C1 segment of cervical spinal cord (tissue), 14 donors: ENCODE results near the gene SPO11.

Experiments used
- DNase-seq, 14 donors: peaks; one replicate each; lab custom pipeline; 2025; lab: John Stamatoyannopoulos, UW

Gene SPO11

GRCh38 chr20:57375652-57376230 is 46.1 kb downstream of the SPO11 start:
- no peak for DNase-seq

GRCh38 chr20:57377350-57377749 is 47.7 kb downstream of the SPO11 start:
- no peak for DNase-seq

DNA sequence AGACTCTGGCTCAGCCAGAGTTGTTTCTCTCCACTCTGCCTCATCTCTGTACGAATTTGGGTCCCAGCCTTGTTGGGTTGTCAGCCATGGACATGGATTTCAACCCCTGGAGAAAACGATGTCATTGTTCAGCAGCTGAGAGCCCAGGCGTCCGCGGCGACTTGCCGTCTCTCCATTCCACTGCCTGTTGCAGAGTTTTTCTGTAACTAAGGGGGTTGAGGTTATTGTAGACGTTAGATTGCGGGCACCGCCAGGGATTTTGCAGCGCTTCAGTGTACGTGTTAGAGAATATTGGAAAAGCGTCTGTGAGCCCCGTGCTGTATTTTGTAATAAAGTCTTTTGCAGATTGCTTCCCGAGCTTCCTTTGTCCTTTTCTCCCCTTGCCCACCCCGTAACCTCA is 48.5 kb downstream of the SPO11 start:
- DNase-seq: no peak

- no peak for DNase-seq
These were observed 49.2 kb downstream of the SPO11 start for GRCh38 chr20:57378646-57379262.

DNA sequence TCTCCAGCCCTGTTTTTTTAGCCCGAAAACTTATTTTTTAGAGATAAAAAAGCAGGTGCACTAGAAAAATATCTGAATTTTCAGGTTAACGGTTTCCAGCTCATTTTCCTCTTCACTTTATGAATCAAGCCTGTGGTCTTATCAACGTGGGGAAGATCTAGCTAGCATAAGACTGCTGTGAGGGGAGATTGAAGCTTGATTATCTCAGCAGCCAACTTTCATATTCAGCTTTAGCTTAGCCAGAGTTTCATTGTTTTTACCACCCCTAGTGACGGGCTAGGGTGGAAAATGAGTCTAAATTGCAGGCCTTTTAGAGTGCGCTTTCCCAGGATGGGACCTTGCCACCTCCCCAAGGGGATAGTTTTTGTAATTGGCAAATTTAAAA is 49.7 kb downstream of the SPO11 start:
- no peak for DNase-seq

- peak in 1 of 14 donors; percentile 78 for DNase-seq
These were observed 50.6 kb downstream of the SPO11 start for GRCh38 chr20:57380081-57380750.

DNA sequence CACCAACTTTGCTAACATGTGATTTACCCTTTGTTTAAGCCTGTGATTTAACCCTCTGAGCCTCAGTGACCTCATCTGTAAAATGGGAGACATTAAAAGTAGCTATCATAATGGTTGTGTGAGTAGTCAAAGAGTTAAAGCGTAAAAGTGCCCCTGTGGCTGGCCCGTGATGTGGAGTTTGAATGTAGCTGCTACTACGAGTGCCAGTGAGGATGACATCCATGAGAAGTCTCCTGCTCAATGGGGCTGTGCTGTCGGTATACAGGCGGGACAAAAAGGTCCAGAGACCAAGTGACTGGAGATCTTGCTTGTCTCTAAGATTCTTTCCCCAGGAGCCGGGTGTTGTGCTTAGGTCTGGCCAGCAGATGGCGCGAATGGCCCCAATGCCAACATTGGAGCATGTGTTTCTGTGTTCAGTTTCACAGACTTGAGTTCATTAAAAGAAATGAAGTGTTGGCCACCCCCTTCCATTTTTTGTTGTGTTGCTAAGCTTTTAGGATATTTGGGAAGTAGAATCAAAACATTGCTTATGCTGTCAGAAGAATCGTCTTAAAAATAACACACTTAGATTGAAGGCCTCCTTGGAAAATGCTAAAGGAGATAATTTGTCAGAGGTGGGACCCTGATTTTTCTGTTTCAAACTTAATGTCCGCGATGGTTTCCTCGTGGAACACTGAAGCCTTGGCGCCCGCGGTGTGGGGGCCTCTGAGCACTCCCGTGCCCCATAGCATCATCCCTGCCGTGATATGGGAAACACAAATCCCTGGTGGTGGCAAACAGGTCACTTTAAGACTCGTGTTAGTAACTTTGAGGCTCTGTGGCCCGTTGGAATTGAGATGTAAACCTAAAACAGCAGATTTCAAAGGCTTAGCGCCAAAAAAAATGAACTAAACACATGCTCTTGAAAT is 52.2 kb downstream of the SPO11 start:
- peak in 11 of 14 donors; percentile 29 to 78 (median 64) for DNase-seq

DNA sequence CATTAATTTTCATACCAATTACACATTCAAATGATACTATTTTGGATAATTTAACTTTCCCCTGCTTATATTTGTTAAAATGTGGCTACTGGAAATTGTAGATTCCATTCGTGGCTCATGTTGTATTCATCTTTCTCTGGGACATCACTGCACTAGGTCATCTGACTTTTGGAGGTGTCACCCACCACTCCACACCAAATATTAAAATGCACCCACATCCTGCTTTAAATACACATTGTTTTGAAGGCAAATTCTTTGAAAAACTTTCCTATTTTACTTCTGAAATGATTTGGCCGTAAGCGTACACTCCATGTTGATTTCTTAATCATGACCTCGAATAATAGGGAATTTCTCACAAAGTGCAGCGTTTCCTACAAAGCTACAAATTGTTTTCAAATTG is 52.9 kb downstream of the SPO11 start:
- no peak for DNase-seq

DNA sequence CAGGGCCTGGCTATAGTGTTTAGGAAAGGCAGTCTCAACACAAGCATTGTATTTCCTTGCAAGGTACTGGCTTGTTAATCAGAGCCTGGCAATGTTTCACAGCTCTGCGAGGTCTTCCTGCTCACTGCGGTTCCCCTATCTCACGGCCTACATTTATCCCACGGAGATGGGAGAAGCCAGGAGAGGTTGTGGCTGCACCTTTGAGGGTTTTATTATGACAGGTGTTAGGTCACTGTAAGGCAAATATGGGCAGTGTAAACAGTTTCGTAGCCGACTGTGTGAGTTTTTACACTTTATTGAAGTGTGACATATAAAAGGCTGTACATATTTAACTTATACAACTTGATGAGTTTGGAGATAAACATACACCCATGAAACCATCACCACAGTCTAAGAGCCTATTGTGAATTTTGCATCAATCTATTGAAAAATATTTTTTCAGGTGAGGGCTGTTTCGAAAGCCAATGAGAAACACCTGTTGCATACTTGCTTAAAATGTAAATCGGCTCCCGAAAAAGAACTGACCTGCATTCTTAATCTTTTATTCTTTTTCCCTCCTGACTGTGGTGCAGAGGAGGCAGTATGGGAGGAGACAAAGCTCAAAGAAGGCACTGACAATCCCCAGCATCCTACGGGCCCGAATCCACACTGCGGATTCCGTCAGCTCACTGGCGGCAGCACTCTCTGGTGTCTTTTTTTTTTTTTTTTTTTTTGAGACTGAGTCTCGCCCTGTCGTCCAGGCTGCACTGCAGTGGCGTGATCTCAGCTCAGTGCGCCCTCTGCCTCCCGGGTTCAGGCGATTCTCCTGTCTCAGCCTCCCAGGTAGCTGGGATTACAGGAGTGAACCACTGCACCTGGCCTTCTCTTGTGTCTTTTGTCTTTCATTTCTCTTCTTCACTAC is 54.1 kb downstream of the SPO11 start:
- DNase-seq: no peak

DNA sequence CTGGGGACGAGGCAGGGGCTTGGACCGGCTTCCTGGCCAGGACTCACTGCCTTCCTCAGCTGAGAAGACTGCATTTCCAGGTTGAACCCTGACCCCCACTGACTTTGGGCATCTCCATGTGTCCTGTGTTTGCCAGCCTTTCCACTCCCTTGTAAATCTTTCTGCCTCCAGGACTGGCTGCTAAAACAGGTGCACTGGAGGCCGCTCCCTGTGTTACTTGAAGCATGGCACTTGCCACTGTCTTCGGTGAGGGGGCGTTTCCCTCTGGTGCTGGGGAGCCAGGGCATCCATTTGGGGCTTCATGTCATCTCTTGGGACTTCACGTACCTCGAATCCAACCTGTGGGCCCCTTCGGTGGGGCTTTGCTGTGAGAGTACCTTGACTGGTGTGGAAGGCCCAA is 54.9 kb downstream of the SPO11 start:
- no peak for DNase-seq

DNA sequence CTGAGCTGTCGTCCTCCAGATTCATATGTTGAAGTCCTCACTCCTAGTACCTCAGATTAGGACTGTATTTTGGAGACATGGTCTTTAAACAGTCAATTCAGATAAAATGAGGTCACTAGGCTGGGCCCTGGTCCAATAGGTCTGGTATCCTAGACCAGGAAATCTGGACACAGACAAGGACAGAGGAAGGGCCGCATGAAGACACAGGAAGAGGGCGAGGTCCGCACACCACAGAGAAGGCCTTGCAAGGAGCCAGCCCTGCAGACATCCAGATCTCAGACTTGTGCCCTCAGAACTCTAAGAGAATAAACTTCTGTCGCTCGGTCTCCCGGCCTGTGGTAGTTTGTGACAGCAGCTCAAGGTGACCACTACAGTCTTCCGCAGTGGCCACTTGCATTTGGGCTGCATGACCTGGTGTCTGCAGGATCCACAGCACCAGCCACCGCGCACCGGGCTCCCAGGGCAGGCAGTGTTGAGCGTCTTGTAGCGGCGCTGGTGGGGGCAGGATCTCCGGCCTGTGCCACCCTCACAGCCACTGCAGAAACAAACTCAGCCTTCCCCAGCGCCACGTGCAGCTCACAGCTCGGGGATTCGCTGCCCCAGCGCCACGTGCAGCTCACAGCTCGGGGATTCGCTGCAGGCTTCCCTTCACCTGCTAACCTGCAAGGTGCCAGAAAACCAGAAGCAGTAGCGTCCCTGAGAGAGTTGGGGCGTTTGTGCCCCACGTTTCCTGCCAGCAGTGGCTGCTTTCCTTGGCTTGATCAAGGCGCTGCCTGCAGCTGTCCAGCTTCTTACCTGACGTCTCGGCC is 55.6 kb downstream of the SPO11 start:
- no peak for DNase-seq

DNA sequence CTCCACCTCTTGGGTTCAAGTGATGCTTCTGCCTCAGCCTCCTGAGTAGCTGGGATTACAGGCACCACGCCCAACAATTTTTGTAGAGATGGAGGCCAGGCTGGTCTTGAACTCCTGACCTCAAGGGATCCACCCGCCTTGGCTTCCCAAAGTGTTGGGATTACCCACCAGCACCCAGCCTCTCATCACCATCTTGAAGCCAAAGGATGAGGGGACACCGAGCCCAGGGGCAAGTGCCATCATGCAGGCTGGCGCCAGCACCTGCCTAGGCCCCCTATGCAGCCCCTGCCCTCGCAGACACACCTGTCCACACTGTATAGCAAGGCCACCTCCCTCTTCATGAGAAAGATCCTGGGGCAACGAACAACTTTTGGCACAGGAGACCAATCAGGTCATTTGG is 56.3 kb downstream of the SPO11 start:
- DNase-seq: no peak

DNA sequence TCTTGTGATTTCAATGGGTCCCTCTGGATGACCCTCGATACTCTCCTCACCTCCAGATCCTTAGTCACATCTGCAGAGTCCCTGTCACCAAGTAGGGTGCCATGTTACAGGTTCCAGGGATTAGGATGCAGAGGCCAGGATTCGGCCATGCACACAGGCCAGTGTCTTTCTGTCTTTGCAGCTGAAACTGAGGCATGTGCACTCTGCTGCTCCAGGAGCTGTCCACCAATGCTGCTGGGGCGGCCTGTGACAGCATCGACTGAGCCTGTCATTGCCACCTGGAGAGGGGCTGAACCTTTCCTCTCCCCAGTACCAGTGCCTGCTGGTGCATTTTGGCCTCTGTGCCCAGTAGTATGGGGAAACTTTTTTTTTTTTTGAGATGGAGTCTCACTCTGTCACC is 57.2 kb downstream of the SPO11 start:
- DNase-seq: no peak

DNA sequence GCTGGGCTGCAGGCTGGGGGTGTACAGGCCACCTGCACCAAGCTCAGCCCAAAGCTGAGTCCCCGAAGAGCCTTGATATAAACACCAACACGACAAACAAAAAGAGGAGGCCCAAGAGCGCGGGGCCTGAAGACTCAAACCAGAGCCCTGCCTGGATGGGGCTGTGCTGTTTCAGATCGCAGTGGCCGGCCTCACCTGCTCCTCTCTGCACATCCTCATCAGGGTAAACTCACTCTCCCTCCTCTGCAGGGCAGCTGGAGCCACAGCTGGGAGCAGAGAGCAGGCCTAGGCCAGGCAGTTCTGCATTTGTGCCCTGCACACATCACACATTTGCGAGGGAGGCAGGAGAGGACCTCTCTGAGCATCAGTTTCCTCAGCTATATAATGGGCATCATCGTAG is 57.9 kb downstream of the SPO11 start:
- no peak for DNase-seq

DNA sequence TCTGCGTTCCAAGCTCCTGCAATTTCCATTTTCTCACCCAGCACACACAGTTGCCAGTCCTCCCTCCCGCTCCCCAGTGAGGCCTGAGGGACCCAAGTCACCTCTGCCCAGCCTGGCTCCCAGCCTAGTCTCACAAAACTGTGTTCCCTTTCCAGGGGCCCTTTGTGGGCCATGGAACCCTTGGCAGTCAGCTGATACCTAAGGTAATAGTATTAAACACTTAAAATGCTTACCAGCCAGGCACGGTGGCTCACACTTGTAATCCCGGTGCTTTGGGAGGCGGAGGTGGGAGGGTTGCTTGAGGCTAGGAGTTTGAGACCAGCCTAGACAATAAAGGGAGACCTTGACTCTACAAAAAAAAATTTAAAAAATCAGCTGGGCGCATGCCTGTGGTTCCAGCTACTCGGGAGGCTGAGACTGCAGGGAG is 58.4 kb downstream of the SPO11 start:
- DNase-seq: peak in 3 of 14 donors; percentile 14 to 27 (median 17)

- peak in 10 of 14 donors; percentile 23 to 77 (median 44) for DNase-seq
These were observed 59.5 kb downstream of the SPO11 start for GRCh38 chr20:57388953-57389694.

GRCh38 chr20:57389695-57390603 is 60.3 kb downstream of the SPO11 start:
- DNase-seq: peak in 1 of 14 donors; percentile 45
